DLD1 (cell line): ENCODE data around the gene CEACAM3.
"Not testable (repeated sequence)": the region's sequence is repeated elsewhere in the genome, so short reads cannot be mapped to it uniquely, and the experiment has no call there.

ENCODE experiments used
- in situ Hi-C: cut with HindIII; loops from 2 replicates; pipeline ENCODE4 v1.10.0; 2017; ENCODE audit warnings: low sequenced_read_pairs

Gene CEACAM3

DNA sequence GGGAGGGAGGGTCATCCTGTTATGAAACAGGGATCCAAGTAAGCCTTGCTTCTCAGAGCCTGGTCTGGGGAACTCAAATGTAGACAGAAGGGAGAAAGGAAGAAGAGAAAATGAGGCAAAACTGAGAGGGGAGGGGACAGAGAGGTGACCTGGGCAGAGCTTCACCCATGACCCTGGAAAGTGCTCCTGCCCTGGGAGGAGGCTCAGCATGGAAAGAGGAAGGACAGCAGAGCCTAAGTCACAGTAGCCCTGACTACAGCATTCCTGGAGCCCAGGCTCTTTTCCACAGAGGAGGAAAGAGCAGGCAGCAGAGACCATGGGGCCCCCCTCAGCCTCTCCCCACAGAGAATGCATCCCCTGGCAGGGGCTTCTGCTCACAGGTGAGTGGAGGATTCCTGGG is at the start of gene CEACAM3:
CEACAM3 (plus strand) TSS at position 226 of the 400 bp plus-strand sequence; CDS start at position 317, 91 bp downstream.
- in situ Hi-C loops = no loop called here

DNA sequence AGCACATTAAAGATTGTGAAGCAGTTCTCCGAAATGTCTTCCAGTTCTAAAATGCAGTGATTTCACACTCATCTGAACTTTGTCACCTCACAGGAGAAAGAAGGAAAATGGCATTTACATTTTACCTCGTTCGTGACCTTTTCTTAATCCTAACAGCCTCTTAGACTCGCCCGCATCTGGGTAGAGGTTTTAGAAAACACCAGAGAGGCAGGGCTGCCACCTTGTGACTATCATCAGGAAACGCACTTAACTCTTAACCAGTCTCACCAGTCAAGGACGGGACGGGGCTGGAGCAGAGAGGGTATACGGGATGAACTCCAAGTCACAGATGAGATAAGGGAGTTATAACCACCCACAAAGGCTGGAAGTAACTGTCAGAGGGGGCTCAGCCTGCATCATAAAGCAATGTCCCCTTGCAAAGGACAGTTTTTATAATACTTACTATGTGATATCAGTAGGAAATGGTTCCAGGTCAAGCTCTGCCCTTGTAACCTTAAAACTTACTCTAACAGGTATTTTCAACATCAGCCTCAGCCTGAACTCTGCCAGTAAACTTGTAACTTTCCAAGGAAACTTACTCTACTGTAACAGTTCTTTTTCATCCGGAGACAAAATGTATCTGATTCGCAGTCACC is 49.7 kb upstream of the CEACAM3 start:
- in situ Hi-C loops = no loop called here

DNA sequence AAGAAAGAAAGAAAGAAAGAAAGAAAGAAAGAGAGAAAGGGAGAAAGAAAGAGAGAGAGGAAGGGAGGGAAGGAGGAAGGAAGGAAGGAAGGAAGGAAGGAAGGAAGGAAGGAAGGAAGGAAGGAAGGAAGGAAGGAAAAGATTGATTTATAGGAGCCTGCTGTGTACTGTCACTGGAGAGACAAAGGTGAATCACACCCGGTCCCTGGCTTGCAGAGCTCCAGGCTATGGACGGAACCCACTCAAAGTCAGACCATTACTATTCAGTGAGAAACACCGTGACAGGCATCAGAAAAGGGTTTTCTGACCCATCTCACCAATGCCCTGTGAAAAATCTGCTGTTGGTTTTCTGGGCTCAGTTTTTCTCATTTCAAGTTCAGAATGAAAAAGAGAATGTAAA is 48.4 kb upstream of the CEACAM3 start:
- in situ Hi-C loops = no loop called here

DNA sequence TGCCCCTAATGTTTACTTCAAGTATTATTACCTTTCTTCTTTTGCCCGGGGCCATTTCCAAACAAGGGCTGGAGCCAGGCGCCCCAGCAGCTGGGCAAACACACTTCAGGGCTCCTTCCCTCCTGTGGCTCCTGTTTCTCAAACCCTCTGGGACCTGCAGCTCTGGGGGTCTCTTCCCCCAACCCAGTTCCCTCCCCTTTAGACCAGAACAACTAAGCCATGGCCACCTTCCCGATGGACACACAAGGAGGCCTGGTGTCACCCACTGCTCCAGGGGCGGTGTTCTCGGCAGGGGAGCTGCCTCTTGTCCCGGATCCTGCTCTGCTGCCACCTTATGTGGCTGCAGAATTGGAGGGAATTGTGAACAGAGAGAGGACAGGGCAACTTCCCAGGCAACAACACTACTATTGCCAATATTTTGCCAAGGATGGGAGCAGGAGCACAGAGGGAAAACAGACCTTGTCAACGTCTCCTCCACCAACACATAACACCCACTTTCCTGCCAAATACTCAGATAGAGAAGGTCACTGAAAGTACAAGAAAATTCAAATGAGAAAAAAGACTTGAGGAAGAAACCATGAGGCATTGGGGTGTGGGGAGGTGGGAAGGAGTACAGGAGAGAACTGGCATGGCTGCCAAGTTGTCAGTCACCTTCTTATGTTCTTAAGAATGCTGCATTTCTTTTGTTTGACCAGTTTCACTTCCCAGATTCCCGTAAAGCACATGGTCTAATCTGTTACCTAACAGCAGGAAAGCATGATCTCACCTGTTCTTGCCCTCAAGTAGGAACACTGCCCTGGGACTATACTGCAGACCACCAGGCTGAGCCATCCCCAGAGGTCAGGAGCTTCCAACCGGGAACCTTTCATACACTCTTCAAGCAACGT is 45.9 kb upstream of the CEACAM3 start:
- in situ Hi-C loops = not testable (repeated sequence)

DNA sequence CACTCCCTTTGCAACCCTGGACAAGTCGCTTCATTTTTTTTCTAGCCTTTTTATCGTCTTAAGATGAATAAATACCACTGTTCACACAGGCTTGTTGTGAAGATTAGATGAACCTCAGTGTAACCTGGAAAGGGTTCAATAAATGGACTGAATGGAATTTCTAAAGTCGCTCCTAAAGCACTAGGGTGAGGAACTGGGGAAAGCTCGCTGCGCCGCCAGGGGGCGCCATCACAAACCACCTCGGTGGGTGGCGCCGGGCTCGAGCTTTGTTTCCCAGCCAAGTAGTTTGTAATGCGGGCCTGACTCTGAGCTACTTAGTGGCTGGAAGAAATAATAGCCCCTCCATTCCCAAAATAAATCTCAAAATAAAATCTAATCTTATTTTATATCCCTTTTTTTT is 43.2 kb upstream of the CEACAM3 start:
- in situ Hi-C loops = no loop called here

DNA sequence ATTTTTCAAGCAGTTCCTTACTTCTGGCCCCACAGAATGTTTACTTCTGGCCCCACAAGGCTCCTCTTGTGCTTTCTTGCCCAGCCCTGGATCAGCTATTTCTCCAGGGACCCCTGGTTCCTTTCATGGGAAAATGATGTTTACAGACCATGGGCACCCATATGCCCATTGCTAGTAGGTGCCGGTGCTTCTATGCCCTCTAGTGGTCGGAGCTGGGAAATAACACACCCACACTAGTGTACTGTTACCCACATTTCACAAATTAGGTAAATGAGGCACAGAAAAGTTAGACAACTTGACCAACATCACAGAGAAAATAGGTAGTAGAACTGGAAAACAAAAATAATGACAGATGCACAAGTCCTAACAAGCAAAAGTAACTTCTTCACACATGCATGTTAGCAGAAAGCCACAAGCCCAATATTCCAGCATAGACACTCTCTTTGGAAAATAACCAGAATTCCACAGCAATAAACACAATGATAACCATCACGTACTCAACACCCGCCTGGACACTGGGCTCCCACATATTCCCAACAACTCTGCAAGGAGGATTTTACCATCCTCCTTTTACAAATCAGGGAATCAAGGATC is 42.4 kb upstream of the CEACAM3 start:
- in situ Hi-C loops = no loop called here

DNA sequence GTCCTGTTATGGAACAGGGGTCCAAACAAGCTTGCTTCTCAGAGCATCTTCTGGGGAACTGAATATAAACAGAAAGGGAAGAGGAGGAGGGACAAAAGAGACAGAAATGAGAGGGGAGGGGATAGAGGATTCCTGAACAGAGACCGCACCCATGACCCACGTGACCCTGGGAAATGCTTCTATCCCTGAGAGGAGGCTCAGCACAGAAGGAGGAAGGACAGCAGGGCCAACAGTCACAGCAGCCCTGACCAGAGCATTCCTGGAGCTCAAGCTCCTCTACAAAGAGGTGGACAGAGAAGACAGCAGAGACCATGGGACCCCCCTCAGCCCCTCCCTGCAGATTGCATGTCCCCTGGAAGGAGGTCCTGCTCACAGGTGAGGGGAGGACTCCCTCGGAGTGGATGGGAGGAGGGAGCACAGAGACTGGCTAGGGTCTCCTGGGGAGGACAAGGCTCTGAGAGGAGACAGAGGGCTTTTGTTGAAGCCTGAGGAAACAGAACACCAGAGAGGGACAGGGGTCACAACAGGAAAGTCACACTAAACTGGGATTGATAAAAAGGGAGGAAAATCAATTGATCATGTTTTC is 41.0 kb upstream of the CEACAM3 start, which contains the start of gene CEACAM6:
CEACAM6 (plus strand) TSS at position 203 of the 586 bp plus-strand sequence; CDS start at position 312, 109 bp downstream.
- in situ Hi-C loops = no loop called here

DNA sequence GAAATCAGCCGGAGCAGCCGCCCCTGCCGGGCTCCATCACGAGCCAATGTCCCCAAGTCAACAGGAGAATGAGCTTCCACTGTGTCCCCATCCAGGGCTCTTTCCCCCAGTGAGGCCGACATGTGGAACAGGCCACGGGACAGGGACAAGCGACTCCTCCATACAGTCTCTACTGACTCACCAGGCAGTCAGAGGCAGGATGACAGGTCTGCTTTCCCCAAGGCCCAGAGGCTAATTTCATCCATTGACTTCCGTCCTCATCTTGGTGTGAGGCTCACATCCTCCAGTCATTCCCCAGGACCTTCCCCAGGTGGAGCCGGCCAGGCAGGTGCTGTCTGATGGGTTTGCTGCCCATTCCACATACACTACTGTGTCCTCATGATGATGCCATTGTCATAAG is 37.5 kb upstream of the CEACAM3 start:
- in situ Hi-C loops = no loop called here

DNA sequence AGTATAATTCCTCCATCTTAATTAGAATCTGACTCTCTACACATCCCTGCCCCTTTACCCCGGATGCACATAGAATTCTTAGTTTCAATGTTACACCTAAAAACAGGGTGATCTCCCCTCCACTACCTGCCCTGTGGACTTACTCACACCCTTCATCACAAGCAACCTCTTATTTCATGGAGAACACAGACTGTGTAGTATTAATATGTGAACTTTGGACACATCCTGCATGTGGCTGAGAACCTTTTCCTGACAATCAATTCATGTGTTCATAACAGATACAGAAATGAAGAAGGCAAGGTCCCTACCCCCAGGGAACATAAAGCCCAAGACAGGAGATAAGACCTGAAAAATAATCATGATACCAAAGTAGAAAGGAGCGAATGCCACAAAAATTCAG is 29.3 kb upstream of the CEACAM3 start:
- in situ Hi-C loops = no loop called here

DNA sequence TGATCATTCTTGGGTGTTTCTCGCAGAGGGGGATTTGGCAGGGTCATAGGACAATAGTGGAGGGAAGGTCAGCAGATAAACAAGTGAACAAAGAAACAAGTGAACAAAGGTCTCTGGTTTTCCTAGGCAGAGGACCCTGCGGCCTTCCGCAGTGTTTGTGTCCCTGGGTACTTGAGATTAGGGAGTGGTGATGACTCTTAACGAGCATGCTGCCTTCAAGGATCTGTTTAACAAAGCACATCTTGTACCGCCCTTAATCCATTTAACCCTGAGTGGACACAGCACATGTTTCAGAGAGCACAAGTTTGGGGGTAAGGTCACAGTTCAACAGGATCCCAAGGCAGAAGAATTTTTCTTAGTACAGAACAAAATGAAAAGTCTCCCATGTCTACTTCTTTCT is 28.3 kb upstream of the CEACAM3 start:
- in situ Hi-C loops = not testable (repeated sequence)

DNA sequence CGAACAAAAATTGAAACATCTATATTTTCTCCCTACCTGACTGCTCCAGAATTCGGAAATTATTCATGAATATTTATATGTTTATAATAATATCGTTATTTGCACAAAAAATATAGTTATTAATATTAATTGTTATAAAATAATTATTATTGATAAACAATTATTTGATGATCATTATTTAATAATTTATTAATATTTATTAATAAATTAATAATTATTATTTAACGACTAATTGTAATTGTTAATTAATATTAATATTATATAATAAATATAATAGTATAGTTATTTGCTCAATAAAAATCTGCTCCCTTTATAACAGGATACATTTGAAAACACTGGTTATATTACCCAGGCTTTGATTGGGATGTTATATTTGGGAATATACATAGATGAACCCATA is 26.8 kb upstream of the CEACAM3 start:
- in situ Hi-C loops = no loop called here

DNA sequence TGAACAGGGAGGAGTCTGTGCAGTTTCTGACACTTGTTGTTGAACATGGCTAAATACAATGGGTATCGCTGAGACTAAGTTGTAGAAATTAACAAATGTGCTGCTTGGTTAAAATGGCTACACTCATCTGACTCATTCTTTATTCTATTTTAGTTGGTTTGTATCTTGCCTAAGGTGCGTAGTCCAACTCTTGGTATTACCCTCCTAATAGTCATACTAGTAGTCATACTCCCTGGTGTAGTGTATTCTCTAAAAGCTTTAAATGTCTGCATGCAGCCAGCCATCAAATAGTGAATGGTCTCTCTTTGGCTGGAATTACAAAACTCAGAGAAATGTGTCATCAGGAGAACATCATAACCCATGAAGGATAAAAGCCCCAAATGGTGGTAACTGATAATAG is 25.0 kb upstream of the CEACAM3 start:
- in situ Hi-C loops = no loop called here

DNA sequence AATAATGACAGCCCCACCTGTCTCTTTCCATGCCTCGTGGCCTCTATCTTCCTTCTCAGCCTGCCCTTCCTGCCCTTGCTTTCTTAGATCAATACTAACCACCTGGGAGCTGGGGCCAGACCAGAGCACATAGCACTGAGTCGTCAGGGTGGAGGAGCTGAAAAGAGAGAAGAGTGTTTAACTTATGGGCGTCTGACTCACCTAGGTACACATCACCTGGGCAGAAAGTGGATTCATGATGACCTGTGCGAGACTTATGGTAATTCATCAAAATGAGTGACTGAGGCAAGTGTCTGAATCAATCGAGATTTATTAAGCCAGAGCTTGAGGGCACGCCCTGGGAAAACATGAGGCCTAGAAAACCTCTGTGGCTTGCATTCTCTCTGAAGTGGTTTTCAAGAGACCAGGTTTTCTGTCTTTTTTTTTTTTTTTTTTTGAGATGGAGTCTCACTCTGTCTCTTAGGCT is 21.8 kb upstream of the CEACAM3 start:
- in situ Hi-C loops = no loop called here

DNA sequence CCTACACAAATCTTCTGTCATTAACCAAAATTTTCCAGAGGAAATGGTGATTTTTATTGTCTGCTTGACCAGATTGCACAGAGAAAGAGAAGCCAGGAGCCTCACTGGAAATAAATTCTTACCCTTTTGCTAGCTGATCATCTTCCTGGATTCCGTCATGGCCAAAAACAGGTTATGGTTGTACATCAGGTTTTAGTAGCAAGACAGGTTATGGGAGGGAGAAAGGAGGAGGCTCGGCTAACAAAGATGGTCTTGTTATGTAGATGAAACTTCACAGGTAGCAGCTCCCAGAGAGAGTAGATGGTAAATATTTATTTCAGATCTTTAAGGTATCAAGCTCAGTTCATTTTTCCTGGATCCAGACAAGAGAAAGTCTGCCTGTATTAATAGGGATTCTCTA is 19.7 kb upstream of the CEACAM3 start:
- in situ Hi-C loops = no loop called here

DNA sequence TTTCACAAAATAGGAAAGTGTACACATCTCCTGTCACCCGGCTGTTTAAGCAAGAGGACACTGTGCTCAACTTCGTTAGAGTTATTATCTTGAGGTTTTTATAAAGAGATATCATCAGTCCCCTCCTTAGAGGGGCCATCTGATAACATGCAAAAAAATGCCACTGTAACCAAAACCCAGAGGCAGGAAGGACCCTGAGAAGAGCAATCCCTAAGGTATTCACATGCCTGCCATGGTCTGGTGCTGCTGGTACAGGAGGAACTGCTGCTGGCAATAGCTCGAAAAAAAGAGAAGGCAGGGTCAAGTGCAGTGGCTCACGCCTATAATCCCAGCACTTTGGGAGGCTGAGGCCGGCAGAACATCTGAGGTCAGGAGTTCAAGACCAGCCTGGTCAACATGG is 12.8 kb upstream of the CEACAM3 start:
- in situ Hi-C loops = no loop called here

DNA sequence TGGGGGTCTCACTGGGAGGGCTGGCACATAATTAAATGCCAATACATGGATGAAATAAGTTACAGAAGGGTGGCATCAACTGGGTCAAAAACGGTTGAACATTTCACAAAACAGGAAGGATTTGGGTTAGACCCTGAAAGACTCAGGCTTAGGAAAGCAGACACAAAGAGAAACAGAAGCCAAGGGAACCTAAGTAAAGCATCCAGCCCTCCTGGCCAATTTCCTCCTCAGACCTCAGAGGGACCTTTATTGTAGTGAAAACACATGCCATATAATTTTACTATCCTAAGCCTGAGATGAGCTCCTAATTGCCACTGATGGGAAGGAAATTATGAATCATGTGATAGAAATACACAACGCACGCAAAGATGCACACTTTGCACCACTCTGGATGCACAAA is 12.1 kb upstream of the CEACAM3 start:
- in situ Hi-C loops = no loop called here

DNA sequence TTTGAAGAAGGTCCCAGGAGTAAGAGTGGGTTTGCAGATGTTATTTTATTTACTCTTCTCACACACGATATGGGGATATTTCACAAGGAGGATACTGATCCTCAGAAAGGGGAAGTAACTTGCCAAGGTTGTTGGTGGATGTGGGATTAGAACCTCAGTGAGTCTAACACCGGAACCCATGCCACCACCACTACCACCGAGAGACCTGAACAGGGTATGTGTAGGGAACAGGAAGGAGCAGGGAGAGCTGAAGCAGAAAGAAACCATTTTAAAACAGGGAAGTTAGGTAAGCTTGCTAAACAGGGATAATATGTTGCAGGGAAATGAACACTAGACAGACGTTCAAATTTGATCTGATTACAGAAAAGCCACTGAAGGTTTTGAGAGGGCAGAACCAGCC is 11.6 kb upstream of the CEACAM3 start:
- in situ Hi-C loops = no loop called here

DNA sequence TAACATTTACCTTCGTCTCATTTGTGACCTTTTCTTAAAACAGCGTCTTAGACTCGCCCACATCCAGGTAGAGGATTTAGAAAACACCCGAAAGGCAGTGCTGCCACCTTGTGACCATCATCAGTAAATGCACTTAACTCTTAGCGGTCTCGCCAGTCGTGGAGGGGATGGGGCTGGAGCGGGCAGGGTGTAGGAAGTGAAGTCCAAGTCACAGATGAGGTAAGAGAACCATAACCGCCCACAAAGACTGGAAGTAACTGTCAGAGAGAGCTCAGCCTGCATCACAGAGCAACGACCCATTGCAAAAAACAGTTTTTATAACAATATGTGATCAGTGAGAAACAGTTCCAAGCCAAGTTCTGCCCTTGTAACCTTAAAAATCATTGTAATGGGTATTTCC is 10.7 kb upstream of the CEACAM3 start:
- in situ Hi-C loops = no loop called here

DNA sequence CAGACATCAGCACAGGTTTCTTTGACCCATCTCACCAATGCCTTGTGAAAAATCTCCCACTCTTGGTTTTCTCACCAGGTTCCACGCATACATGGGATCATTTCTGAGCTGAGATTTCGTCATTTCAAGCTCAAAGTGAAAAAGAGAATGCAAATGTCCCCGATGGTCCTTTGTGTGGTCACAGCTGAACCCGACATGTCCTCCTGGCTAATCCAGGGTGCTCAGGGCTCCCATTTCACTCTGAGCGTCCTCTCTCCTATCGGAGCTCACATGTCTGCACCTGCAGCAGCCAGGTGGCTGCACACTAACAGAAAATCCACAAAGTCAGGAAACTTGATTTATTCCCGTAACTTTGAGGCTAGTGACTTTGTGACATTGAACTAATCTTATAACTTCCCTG is 9.3 kb upstream of the CEACAM3 start:
- in situ Hi-C loops = no loop called here

DNA sequence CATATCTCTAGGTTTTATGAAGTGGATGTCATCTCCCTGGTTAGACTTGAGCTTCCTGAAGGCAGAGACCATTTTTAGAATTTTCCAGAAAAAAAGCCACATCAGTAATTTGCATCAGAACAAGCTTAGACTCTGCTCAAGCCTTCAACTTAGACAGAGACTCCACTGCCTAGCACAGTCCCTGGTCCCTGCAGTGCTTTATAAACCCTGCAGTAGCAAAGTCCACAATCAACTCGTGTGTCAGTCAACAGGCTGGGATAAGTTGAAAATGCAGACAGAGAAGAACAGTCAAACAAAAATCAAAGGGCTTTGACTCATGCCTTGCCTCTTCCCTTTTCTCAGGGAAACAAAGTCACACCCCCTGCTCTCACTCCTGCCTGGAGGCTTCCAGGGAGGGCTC is 7.9 kb upstream of the CEACAM3 start:
- in situ Hi-C loops = not testable (repeated sequence)

DNA sequence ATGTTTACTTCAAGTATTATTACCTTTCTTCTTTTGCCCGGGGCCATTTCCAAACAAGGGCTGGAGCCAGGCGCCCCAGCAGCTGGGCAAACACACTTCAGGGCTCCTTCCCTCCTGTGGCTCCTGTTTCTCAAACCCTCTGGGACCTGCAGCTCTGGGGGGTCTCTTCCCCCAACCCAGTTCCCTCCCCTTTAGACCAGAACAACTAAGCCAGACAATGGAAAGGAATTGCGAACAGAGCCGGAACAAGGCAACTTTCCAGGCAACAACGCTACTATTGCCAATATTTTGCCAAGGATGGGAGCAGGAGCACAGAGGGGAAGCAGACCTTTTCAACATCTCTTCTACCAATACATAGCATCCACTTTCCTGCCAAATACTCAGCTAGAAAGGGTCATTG is 7.3 kb upstream of the CEACAM3 start:
- in situ Hi-C loops = not testable (repeated sequence)
